GM12874 (cell line): ENCODE results near the gene HDAC9.

ENCODE experiments used
- CTCF ChIP-seq: IDR thresholded peaks from 2 replicates; pipeline ENCODE4 v1.5.1; 2011; ENCODE audit warnings: low read depth, mild to moderate bottlenecking, control low read depth, low read length, moderate library complexity; ENCODE audit not compliant: insufficient read depth

HDAC9 gene

GRCh38 chr7:18829858-18830285 lies 334.3 kb downstream of the HDAC9 start:
- TF ChIP-seq CTCF = no peak

- no peak for TF ChIP-seq CTCF
Measured at GRCh38 chr7:18831419-18831818, 335.9 kb downstream of the HDAC9 start.

- no peak for TF ChIP-seq CTCF
Measured at GRCh38 chr7:18831943-18832342, 336.4 kb downstream of the HDAC9 start.

DNA sequence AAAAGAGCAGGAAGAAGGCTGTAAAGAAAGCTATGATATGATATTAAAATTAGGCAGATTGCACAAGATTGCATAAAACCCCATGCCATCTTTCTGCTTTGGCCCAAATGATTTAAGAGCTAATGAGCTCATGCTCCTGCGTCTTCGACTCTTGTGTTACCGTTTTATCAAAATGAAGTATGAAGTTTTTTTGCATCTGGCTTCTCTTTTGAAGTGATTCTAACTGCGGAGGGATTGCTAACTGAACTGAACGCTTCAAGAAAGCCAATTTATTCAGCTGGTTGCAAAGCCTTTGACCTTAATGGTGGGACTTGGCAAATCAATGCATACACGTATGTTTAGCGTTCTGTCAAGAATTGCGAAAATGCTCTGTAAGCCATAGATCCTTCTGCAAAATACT lies 339.0 kb downstream of the HDAC9 start:
- no peak for TF ChIP-seq CTCF

- TF ChIP-seq CTCF = no peak
Measured at GRCh38 chr7:18835001-18835690, 339.6 kb downstream of the HDAC9 start.

DNA sequence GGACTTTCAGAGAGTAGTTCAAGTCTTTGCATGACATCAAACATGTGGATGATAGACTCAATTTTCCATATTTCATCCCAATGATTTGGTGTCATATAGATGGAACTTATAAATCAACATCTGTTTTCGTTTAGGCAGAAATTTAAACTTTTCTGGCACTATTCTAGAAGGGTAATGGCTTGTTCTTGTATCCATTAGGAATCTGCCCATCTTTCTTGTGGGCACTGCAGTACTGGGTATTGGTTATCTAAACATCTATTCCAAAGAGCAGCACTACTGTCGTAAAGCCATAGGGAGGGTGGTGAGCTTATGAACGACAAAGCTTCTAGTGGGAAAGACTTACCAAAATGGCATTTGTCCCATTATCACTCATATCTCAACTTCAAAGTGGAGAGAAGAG lies 348.4 kb downstream of the HDAC9 start:
- no peak for TF ChIP-seq CTCF

DNA sequence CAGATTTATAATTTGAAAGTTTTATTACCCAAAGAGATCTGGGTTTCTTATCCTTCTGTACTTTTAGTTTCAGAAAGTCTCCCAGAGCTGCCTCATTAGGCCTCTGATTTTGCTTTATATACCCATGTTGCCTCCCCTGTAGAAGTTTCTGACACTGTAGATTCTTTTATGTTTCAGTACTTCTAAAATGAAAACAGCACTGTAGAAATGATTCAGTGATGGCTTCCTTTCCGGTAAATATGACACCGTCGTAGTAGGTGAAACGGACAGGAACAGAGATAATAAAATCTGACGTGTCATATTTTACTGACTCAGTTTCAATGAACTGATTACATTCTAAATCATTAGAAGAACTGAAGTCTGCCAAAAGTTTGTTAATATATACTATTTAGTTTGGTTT lies 349.2 kb downstream of the HDAC9 start:
- no peak for TF ChIP-seq CTCF
